HG03108 (cell line): ENCODE data around the gene RAB3GAP1.

Source experiments
- ATAC-seq: cut with Tn5 transposase; IDR thresholded peaks from one replicate; pipeline ENCODE4 v1.9.1; 2021; ENCODE audit warnings: moderate library complexity; ENCODE audit not compliant: unreplicated experiment

The RAB3GAP1 gene

GRCh38 chr2:135208016-135208415 is 155.9 kb downstream of the RAB3GAP1 start:
- ATAC-seq, result no peak

- ATAC-seq, result no peak
Measured at GRCh38 chr2:135212757-135213156, 160.7 kb downstream of the RAB3GAP1 start.

GRCh38 chr2:135218426-135218825 is 166.3 kb downstream of the RAB3GAP1 start:
- no peak for ATAC-seq

DNA sequence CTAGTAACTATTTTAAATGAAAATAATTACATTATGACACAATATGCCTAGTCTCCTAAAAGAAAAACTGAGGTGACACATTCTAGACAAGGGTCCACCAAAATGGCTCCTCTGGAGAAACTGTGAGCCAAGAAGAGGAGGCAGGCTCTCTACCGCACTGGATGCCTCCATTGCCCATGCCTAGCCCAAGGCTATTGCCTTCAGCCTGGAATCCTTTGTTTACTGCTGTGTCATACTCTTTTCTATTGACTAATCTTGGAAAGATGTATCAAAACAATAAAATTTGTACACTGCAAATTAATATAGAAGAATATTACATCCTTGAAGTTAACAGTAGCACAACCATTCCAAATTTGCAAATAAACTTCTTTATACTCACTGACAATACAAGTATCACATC is 167.1 kb downstream of the RAB3GAP1 start:
- no peak for ATAC-seq
